K562 treated with DMSO at 1 percent for 24 hours (cell line): Measurements from ENCODE around the gene GBGT1. TPM values are rescaled to one million over a fixed set of nuclear protein-coding genes. Genes with fewer than 3 reads are reported as not detected.

Source experiments
- total RNA-seq: library from RNA; unstranded; fragments of 300-600 nt; gene quantifications from 2 replicates; pipeline ENCODE4 v1.2.3, GENCODE V29; 2022; ENCODE audit warnings: low read depth; ENCODE audit not compliant: insufficient read depth

The GBGT1 gene
- 20.6 and 20.7 TPM in 2 replicates for total RNA-seq

DNA sequence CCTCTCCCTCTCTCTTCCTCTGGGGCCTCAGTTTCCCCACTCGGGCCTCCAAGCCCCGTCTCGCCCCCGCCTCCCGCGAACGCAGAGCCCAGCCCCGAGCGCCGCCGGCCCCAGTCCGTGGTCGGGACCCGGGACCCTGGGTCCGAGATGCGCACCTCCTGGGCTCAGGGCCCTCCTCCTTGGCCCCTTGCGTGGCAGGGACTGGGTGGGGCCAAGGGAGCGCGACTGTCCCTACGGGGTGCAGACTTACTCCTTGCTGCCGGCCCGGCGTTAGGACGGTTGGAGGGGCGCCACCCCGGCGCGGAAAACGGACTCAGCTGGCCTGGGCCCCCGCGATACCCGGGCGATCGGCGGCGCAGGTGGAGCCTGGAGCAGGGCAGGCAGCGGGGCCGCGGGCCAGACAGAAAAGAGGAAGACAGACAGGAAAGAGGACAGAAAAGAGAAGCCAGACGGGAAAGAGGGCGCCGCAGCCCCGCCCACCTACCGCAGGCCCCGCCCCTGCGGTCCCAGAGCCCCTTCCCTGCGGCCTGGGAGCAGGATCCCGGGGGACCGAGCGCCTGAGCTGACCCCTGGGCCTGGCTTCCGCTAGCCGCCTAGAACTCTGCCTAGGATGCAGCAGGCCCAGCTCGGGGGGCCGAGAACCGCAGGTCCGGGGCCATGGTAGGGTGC lies at the start of gene GBGT1:
TSS of gene GBGT1 (minus strand) at position 411 of the 669 bp plus-strand sequence. CDS start 1,502 bp downstream, outside the sequence.

DNA sequence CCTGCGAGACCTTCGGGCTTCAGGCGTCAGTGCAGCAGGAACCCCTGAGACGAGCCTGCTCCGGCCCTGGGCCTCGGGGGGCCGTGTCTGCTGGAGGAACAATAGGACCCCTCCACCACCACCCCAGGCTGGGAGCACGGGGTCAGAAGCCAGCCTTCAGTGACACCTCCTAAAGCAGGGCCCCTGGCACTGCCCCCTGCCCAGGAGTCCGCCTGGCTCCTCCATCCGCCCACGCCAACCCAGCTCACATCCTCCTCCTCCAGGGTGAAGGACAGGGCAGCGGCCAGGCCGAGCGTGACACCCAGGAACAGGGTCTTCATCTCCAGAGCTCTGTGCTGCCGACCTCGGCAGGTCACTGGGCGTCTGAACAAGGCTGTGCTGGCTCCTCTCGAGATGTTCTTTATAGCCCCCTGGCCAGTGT lies 45.2 kb upstream of the GBGT1 start, which contains the start of gene OBP2B:
TSS of gene OBP2B (minus strand) at position 371 of the 421 bp plus-strand sequence. CDS start at position 320, 51 bp downstream.

DNA sequence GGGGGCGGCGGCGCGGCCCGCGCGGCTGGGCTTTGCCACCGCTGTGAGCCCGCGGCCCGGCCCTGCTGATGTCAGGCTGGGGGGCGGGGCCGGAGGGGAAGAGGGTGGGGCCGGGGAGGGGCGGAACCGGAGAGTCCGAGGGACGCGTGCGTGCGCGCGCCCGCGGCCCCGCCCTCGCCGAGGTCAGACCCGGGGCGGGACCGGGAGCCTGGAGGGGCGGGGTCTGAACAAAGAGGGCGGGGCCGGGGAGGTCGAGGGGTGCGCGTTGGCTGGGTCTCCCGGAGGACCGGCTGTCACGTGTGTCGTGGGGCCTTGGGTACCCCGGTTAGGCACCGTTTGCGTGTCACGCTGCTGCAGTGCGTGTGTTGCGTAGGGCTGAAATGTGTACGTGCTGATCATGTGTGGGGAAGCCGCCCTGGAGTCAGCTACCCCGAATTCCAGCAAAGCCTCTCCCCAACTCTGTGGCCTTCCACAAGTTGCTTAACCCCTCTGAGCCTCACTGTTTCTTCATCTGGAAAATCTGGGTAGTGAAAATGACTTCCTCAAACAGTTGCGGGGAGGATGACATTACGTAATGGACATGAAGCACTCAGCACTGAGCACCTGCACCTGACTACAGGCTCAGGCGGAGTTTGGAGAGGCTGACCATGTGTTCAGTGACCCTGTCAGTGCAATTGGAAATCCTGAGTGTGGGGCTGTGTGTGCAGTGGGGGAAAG lies 42.4 kb downstream of the GBGT1 start, which contains the start of gene RALGDS:
TSS of gene RALGDS (minus strand) at position 43 of the 717 bp plus-strand sequence. CDS start 86 bp downstream, outside the sequence.

Other genes with a start within 250 kb of the GBGT1 start
- 11.8 and 13.4 TPM in 2 replicates for gene TSC1, start 219.3 kb downstream of the GBGT1 start, total RNA-seq
- 47.0 and 60.5 TPM in 2 replicates for gene GFI1B, start 185.2 kb downstream of the GBGT1 start, total RNA-seq
- gene GTF3C5, start 132.9 kb downstream of the GBGT1 start, total RNA-seq = 109 and 110 TPM in 2 replicates
- gene CEL, start 101.9 kb downstream of the GBGT1 start, total RNA-seq = 1.5 TPM in 2 replicates
- 41.1 and 53.9 TPM in 2 replicates for gene RALGDS, start 42.7 kb downstream of the GBGT1 start, total RNA-seq
- gene OBP2B, start 45.3 kb upstream of the GBGT1 start, total RNA-seq = not detected in 2 replicates
- gene ABO, start 111.3 kb upstream of the GBGT1 start, total RNA-seq = 6.8 and 14.1 TPM in 2 replicates
- gene SURF6, start 172.3 kb upstream of the GBGT1 start, total RNA-seq = 23.6 and 25.8 TPM in 2 replicates
- 31.3 and 35.9 TPM in 2 replicates for gene MED22, start 184.2 kb upstream of the GBGT1 start, total RNA-seq
- 5,124 and 5,344 TPM in 2 replicates for gene RPL7A, start 184.3 kb upstream of the GBGT1 start, total RNA-seq
- 54.6 and 55.3 TPM in 2 replicates for gene SURF1, start 192.6 kb upstream of the GBGT1 start, total RNA-seq
- gene SURF2, start 192.6 kb upstream of the GBGT1 start, total RNA-seq = 55.8 and 60.9 TPM in 2 replicates
- gene SURF4, start 212.1 kb upstream of the GBGT1 start, total RNA-seq = 174 and 178 TPM in 2 replicates
- gene STKLD1, start 212.5 kb upstream of the GBGT1 start, total RNA-seq = 0.63 and 2.1 TPM in 2 replicates